Activated CD4-positive, alpha-beta T cell treated with anti-CD3 and anti-CD28 coated beads, Interleukin-2, amount 10 ng/mL, durations not matched to agents 7 days and 5 days (primary cell): Measurements from ENCODE around the gene NFIA. TPM values are rescaled to one million over a fixed set of nuclear protein-coding genes. Genes with fewer than 3 reads are reported as not detected.

Source experiments
- CTCF ChIA-PET: fragments of 350-600 bp; sonication (Branson Sonifier 250); formaldehyde crosslinking; loops from one replicate; lab custom pipeline; 2021; ENCODE audit warnings: antibody characterized with exemption; lab: Charles Lee
- POLR2A ChIA-PET: fragments of 350-600 bp; sonication (Branson Sonifier 250); formaldehyde crosslinking; loops from one replicate; lab custom pipeline; 2021; ENCODE audit warnings: antibody characterized with exemption; lab: Charles Lee
- DNase-seq: peaks from one replicate; pipeline ENCODE4 v3.0.0-alpha.2; 2020
- H3K27ac Mint-ChIP-seq: one replicate; pipeline ENCODE4 v1.8.0; 2021; ENCODE audit warnings: mild to moderate bottlenecking, moderate library complexity, mixed read lengths
- H3K27me3 Mint-ChIP-seq: one replicate; pipeline ENCODE4 v1.8.0; 2021; ENCODE audit warnings: mixed read lengths
- H3K36me3 Mint-ChIP-seq: one replicate; pipeline ENCODE4 v1.8.0; 2021; ENCODE audit warnings: low read depth, mixed read lengths
- H3K4me1 Mint-ChIP-seq: one replicate; pipeline ENCODE4 v1.8.0; 2021; ENCODE audit warnings: mixed read lengths
- H3K4me3 Mint-ChIP-seq: one replicate; pipeline ENCODE4 v1.8.0; 2021; ENCODE audit warnings: mild to moderate bottlenecking, moderate library complexity, mixed read lengths
- H3K9me3 Mint-ChIP-seq: one replicate; pipeline ENCODE4 v1.8.0; 2021; ENCODE audit warnings: mixed read lengths
- total RNA-seq, 2 experiments: library from RNA; stranded (reverse); gene quantifications; one replicate each; pipeline ENCODE4 v1.2.3, GENCODE V29; 2021

Gene NFIA
- total RNA-seq, 2 experiments from 2014 or later = 0.97 to 1.6 TPM

- Mint-ChIP-seq H3K27me3 (peaks cover 61% of the 10 kb centered on the region), H3K27ac (no peak overlapping the region), H3K4me3 (peak overlapping the region; percentile 60), H3K36me3 (peaks cover 8% of the 10 kb centered on the region), H3K9me3 (no peaks in the 10 kb centered on the region), H3K4me1 (peaks cover 54% of the 10 kb centered on the region)
- DNase-seq = no peak
- ChIA-PET POLR2A (no interaction called here), CTCF (interaction anchor here (0.6 to 0.9 kb wide), 5 partner anchors 15 to 1197 kb away, joined by 3 to 4 read pairs (median 4); no protein-coding TSS in a partner anchor)
These were observed 1.1 kb upstream of the NFIA start for GRCh38 chr1:61081144-61081685.

- Mint-ChIP-seq H3K36me3 (peaks cover 8% of the 10 kb centered on the region), H3K4me1 (peaks cover 48% of the 10 kb centered on the region), H3K27me3 (peaks cover 64% of the 10 kb centered on the region), H3K27ac (peak overlapping the region; percentile 36), H3K9me3 (no peaks in the 10 kb centered on the region), H3K4me3 (peak overlapping the region; percentile 60)
- CTCF ChIA-PET = interaction anchor here (0.6 to 1.2 kb wide), 8 partner anchors 15 to 1198 kb away, joined by 3 to 5 read pairs (median 4); no protein-coding TSS in a partner anchor
- peak; percentile 20 for DNase-seq
- POLR2A ChIA-PET = interaction anchor here (0.6 kb wide), 1 partner anchor 106 kb away, joined by 8 read pairs; no protein-coding TSS in a partner anchor
These were observed 563 bp upstream of the NFIA start for GRCh38 chr1:61081686-61082310.

GRCh38 chr1:61083013-61083806 lies 849 bp downstream of the NFIA start:
- Mint-ChIP-seq H3K27ac (no peak overlapping the region), H3K4me1 (peaks cover 40% of the 10 kb centered on the region), H3K9me3 (no peaks in the 10 kb centered on the region), H3K36me3 (peaks cover 8% of the 10 kb centered on the region), H3K27me3 (peaks cover 65% of the 10 kb centered on the region), H3K4me3 (peak overlapping the region; percentile 81)
- CTCF ChIA-PET = interaction anchor here (1.1 kb wide), 1 partner anchor 33 kb away, joined by 5 read pairs; no protein-coding TSS in a partner anchor
- DNase-seq = no peak
- POLR2A ChIA-PET = no interaction called here

- Mint-ChIP-seq H3K36me3 (peaks cover 8% of the 10 kb centered on the region), H3K4me3 (peak overlapping the region; percentile 80), H3K4me1 (peaks cover 33% of the 10 kb centered on the region), H3K27ac (peak overlapping the region; percentile 71), H3K9me3 (no peaks in the 10 kb centered on the region), H3K27me3 (peaks cover 61% of the 10 kb centered on the region)
- CTCF ChIA-PET = interaction anchor here (1.0 kb wide), 1 partner anchor 34 kb away, joined by 3 read pairs; no protein-coding TSS in a partner anchor
- POLR2A ChIA-PET = no interaction called here
- no peak for DNase-seq
These were observed 1.6 kb downstream of the NFIA start for GRCh38 chr1:61083807-61084440.

- peaks cover 54% of the 10 kb centered on the region for H3K27me3 Mint-ChIP-seq
- ChIA-PET CTCF (interaction anchor here (0.7 to 1.0 kb wide), 2 partner anchors 35 to 208 kb away, joined by 3 read pairs; no protein-coding TSS in a partner anchor), POLR2A (no interaction called here)
- H3K36me3 Mint-ChIP-seq = peaks cover 8% of the 10 kb centered on the region
- peaks cover 28% of the 10 kb centered on the region for H3K4me1 Mint-ChIP-seq
- no peaks in the 10 kb centered on the region for H3K9me3 Mint-ChIP-seq
- H3K27ac Mint-ChIP-seq = no peak overlapping the region
- DNase-seq = no peak
- H3K4me3 Mint-ChIP-seq = peak overlapping the region; percentile 80
These were observed 2.2 kb downstream of the NFIA start for GRCh38 chr1:61084491-61085031.

- ChIA-PET CTCF (interaction anchor here (0.7 to 1.2 kb wide), 4 partner anchors 36 to 207 kb away, joined by 3 read pairs; no protein-coding TSS in a partner anchor), POLR2A (no interaction called here)
- Mint-ChIP-seq H3K27me3 (peaks cover 48% of the 10 kb centered on the region), H3K4me1 (peaks cover 20% of the 10 kb centered on the region), H3K9me3 (no peaks in the 10 kb centered on the region), H3K27ac (no peak overlapping the region), H3K36me3 (peaks cover 8% of the 10 kb centered on the region), H3K4me3 (no peak overlapping the region)
- DNase-seq = no peak
These were observed 3.0 kb downstream of the NFIA start for GRCh38 chr1:61085206-61085982.

- Mint-ChIP-seq H3K36me3 (peaks cover 8% of the 10 kb centered on the region), H3K4me3 (no peak overlapping the region), H3K4me1 (peaks cover 14% of the 10 kb centered on the region), H3K27ac (no peak overlapping the region), H3K9me3 (no peaks in the 10 kb centered on the region), H3K27me3 (peaks cover 40% of the 10 kb centered on the region)
- DNase-seq = no peak
- POLR2A ChIA-PET = no interaction called here
- CTCF ChIA-PET = interaction anchor here (1.2 kb wide), 1 partner anchor 42 kb away, joined by 3 read pairs; no protein-coding TSS in a partner anchor
These were observed 3.8 kb downstream of the NFIA start for GRCh38 chr1:61085983-61086644.

GRCh38 chr1:61087571-61087970 lies 5.2 kb downstream of the NFIA start:
- CTCF ChIA-PET = no interaction called here

GRCh38 chr1:61088163-61088974 lies 6.0 kb downstream of the NFIA start:
- peaks cover 28% of the 10 kb centered on the region for H3K27me3 Mint-ChIP-seq
- ChIA-PET POLR2A (no interaction called here), CTCF (interaction anchor here (1.4 kb wide), 1 partner anchor 10 kb away, joined by 4 read pairs; no protein-coding TSS in a partner anchor)
- DNase-seq = no peak
- H3K4me1 Mint-ChIP-seq = peaks cover 5% of the 10 kb centered on the region
- H3K4me3 Mint-ChIP-seq = no peak overlapping the region
- H3K9me3 Mint-ChIP-seq = no peaks in the 10 kb centered on the region
- no peak overlapping the region for H3K27ac Mint-ChIP-seq
- peaks cover 5% of the 10 kb centered on the region for H3K36me3 Mint-ChIP-seq

More at GRCh38 chr1:61087571-61087970, 5.2 kb downstream of the NFIA start:
- no peaks in the 10 kb centered on the region for H3K9me3 Mint-ChIP-seq
- no peak overlapping the region for H3K27ac Mint-ChIP-seq
- DNase-seq = no peak
- POLR2A ChIA-PET = no interaction called here
- peaks cover 29% of the 10 kb centered on the region for H3K27me3 Mint-ChIP-seq
- peaks cover 6% of the 10 kb centered on the region for H3K36me3 Mint-ChIP-seq
- H3K4me3 Mint-ChIP-seq = no peak overlapping the region
- H3K4me1 Mint-ChIP-seq = peaks cover 6% of the 10 kb centered on the region

GRCh38 chr1:61089338-61089737 lies 7.0 kb downstream of the NFIA start:
- Mint-ChIP-seq H3K27ac (no peak overlapping the region), H3K4me1 (no peaks in the 10 kb centered on the region), H3K9me3 (no peaks in the 10 kb centered on the region), H3K4me3 (no peak overlapping the region), H3K36me3 (peaks cover 1% of the 10 kb centered on the region), H3K27me3 (peaks cover 24% of the 10 kb centered on the region)
- ChIA-PET POLR2A (no interaction called here), CTCF (interaction anchor here (1.4 kb wide), 1 partner anchor 11 kb away, joined by 4 read pairs; no protein-coding TSS in a partner anchor)
- no peak for DNase-seq
